Adrenal gland (tissue), 12 donors: ENCODE measurements around the gene MAD1L1. TPM values are rescaled to one million over a fixed set of nuclear protein-coding genes. Genes with fewer than 3 reads are reported as not detected.
A peak's percentile ranks its signal among the peaks of the same experiment; 100 is the strongest.

Source experiments
- DNase-seq, 7 donors: peaks; one replicate each; pipeline ENCODE4 v3.0.0-alpha.2; 2019 to 2020
- H3K27ac ChIP-seq, 5 donors: fragments of 200-600 bp; sonication (generic) in 4 of 5; 1 replicate in 3 of 5; 2 replicates in 2 of 5; pipeline versions ENCODE4 v1.5.1 to v1.8.0; 2016 to 2020; ENCODE audit warnings: mild to moderate bottlenecking in 1 of 5
- H3K27me3 ChIP-seq: fragments of 200-600 bp; 2 replicates; pipeline ENCODE4 v1.8.0; 2021
- H3K36me3 ChIP-seq, 2 donors: fragments of 200-600 bp; replicated peaks in 1 of 2; 1 replicate in 1 of 2; 2 replicates in 1 of 2; pipeline versions ENCODE4 v1.5.1 to v1.8.0; 2018 to 2022
- H3K4me1 ChIP-seq, 2 donors: fragments of 200-600 bp; replicated peaks in 1 of 2; 1 replicate in 1 of 2; 2 replicates in 1 of 2; pipeline versions ENCODE4 v1.5.1 to v1.8.0; 2018 to 2021
- H3K4me3 ChIP-seq, 4 donors: fragments of 200-600 bp; sonication (generic) in 3 of 4; one replicate each; pipeline ENCODE4 v1.5.1; 2016 to 2018
- H3K9me3 ChIP-seq, 3 donors: fragments of 200-600 bp; sonication (generic) in 1 of 3; replicated peaks in 1 of 3; 1 replicate in 2 of 3; 2 replicates in 1 of 3; pipeline versions ENCODE4 v1.5.1 to v1.8.0; 2016 to 2021
- CTCF ChIP-seq, 6 experiments: fragments of 450-650 bp in 4 of 6; fragments of 200-600 bp in 2 of 6; sonication (generic) in 1 of 6; IDR thresholded peaks; 1 replicate in 5 of 6; 2 replicates in 1 of 6; pipeline versions ENCODE4 v1.5.1 to v1.8.0; 2016 to 2021; ENCODE audit warnings: antibody characterized with exemption in 6 of 6, mild to moderate bottlenecking in 2 of 6, moderate library complexity in 1 of 6
- POLR2A ChIP-seq, 2 donors: fragments of 450-650 bp; IDR thresholded peaks; one replicate each; pipeline ENCODE4 v1.6.1; 2017; ENCODE audit warnings: antibody characterized with exemption in 2 of 2, mild to moderate bottlenecking in 2 of 2, moderate library complexity in 1 of 2
- WGBS, 4 donors: extraction: QIAGEN DNeasy Blood & Tissue Kit in 2 of 4; methylation state at CpG; one replicate each; pipeline versions ENCODE4 v1.1.5 to v1.1.7; 2013 to 2017; 5-methylcytosine and 5-hydroxymethylcytosine counted together
- intact Hi-C, 2 donors: fragments of 100-400 bp; cut with DNase I; formaldehyde crosslinking; loops; one replicate each; pipeline versions ENCODE4 v1.14.1 to v1.15.0; 2022 to 2023
- polyA plus RNA-seq, 3 donors: library from polyadenylated mRNA; stranded (reverse); fragments of 200-250 nt in 2 of 3; fragments of 350-450 nt in 1 of 3; fragmentation: Illumina TruSeq in 1 of 3; extraction: RNeasy Lipid Tissue Mini Kit (QIAGEN cat#74804) in 1 of 3; gene quantifications; one replicate each; pipeline ENCODE4 v1.2.3, GENCODE V29; 2013 to 2014
- total RNA-seq, 9 donors: library from RNA; depleted of rRNA in 4 of 9; stranded (reverse); fragments of >200 nt in 4 of 9; fragments of 120-200 nt in 1 of 9; fragmentation: NEBNext Ultra II Directional in 1 of 9; extraction: Animal tissue kit (Norgen Biotek cat#: 25700) in 1 of 9; gene quantifications; one replicate each; pipeline versions ENCODE4 v1.1.0 to v1.2.4, GENCODE V29; 2013 to 2023
- donor health status: healthy with polysubstance abuse.
- donor health status: Bipolar disorder and iron deficiency.
- donor health status: DM: yes; HTN: yes; CAD: no.
- donor health status: DM: no; HTN: no; CAD: no.
- donor health status: DM: no; HTN: no; CAD: no.
- donor health status: DM: yes; HTN: yes; CAD: no.

Gene MAD1L1
- total and polyA plus RNA-seq, 12 donors: 6.7 to 87.7 (median 28.9) TPM

- H3K36me3 ChIP-seq: no peaks in the 10 kb centered on the region
- no peaks in the 10 kb centered on the region for H3K9me3 ChIP-seq
- H3K4me1 ChIP-seq: peaks cover 0 to 6% of the 10 kb centered on the region in 2 donors
- no peak overlapping the region for H3K4me3 ChIP-seq
- no peak overlapping the region for H3K27ac ChIP-seq
- intact Hi-C loops: loop anchor here in 1 of 2 donors (10.0 kb wide), 1 partner anchor 110 kb away; no protein-coding TSS in a partner anchor
- WGBS, 4 donors: 86 to 97% (median 94%) methylated on average over 7 to 9 of the region's 9 CpGs
- H3K27me3 ChIP-seq: no peaks in the 10 kb centered on the region
- DNase-seq: no peak
- TF ChIP-seq POLR2A (IDR thresholded peaks at IDR 0.05): no peak
- no peak for TF ChIP-seq CTCF (IDR thresholded peaks at IDR 0.05)
These were observed 318.0 kb downstream of the MAD1L1 start for GRCh38 chr7:1914743-1915142.

- DNase-seq: peak in 4 of 7 donors; percentile 13 to 34 (median 28)
- no peak overlapping the region for H3K4me3 ChIP-seq
- no peaks in the 10 kb centered on the region for H3K36me3 ChIP-seq
- no peaks in the 10 kb centered on the region for H3K9me3 ChIP-seq
- intact Hi-C loops: loop anchor here in 1 of 2 donors (10.0 kb wide), 1 partner anchor 110 kb away; no protein-coding TSS in a partner anchor
- H3K27me3 ChIP-seq: no peaks in the 10 kb centered on the region
- H3K27ac ChIP-seq: no peak overlapping the region
- TF ChIP-seq CTCF (IDR thresholded peaks at IDR 0.05) (no peak), POLR2A (IDR thresholded peaks at IDR 0.05) (no peak)
- H3K4me1 ChIP-seq: peaks cover 0 to 2% of the 10 kb centered on the region in 2 donors
- 72 to 82% (median 79%) methylated on average over 21 of the region's 21 CpGs for WGBS, 4 donors
These were observed 318.4 kb downstream of the MAD1L1 start for GRCh38 chr7:1914321-1914720.

GRCh38 chr7:1913466-1914282 lies 319.1 kb downstream of the MAD1L1 start:
- no peak overlapping the region for H3K4me3 ChIP-seq
- no peak overlapping the region for H3K27ac ChIP-seq
- 89 to 94% (median 91%) methylated on average over 16 to 25 of the region's 25 CpGs for WGBS, 4 donors
- H3K36me3 ChIP-seq: no peaks in the 10 kb centered on the region
- H3K27me3 ChIP-seq: no peaks in the 10 kb centered on the region
- no peak for DNase-seq
- no peaks in the 10 kb centered on the region for H3K4me1 ChIP-seq
- intact Hi-C loops: loop anchor here in 1 of 2 donors (10.0 kb wide), 1 partner anchor 111 kb away; no protein-coding TSS in a partner anchor
- TF ChIP-seq CTCF (IDR thresholded peaks at IDR 0.05) (no peak), POLR2A (IDR thresholded peaks at IDR 0.05) (no peak)
- no peaks in the 10 kb centered on the region for H3K9me3 ChIP-seq

DNA sequence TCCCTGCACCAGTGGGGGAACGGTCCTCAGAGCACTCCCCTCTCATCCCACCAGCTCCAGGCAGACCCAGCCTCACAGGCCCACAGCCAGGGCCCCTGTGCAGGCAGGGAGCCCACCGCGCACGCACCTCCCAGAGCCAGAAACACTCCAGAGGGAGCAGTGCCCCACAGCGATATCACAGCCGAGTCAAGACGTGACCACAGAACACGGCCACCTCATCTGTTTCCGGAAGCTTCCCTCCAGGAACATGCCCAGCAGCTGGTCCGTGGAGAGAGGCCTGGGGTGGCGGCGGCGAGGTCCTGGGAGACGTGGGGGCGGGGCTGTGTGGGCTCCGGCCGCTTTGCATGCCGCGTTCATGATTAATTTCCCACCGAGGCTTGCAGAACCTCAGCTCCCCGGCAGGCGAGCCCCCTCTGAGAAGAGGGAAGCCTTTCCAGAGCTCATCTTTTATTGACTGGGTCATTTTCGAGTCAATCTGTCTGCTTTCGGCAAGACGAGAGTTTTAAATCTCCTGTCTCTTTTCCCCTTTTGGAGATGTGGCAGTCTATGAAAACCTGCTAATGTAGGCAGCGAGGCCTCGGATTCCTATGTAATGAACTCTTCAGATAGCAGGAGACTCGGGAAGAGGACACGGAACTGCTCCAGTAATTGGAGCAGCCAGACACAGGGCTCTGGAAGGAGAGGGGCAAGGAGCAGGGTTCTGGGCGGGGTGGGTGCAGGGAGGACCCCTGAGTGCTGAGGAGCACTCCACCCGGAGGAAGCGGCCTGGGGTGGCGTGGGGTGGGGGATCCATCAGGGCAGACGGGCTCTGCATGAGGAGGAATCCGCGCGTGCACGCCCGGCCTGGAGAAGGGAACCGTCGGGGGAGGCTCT lies 319.9 kb downstream of the MAD1L1 start:
- Histone ChIP-seq H3K27ac (no peak overlapping the region), H3K27me3 (no peaks in the 10 kb centered on the region), H3K4me3 (no peak overlapping the region), H3K36me3 (no peaks in the 10 kb centered on the region), H3K4me1 (no peaks in the 10 kb centered on the region), H3K9me3 (no peaks in the 10 kb centered on the region)
- 64 to 80% (median 76%) methylated on average over 24 to 41 of the region's 41 CpGs for WGBS, 4 donors
- TF ChIP-seq POLR2A (IDR thresholded peaks at IDR 0.05) (no peak), CTCF (IDR thresholded peaks at IDR 0.05) (no peak)
- peak in 5 of 7 donors; percentile 27 to 60 (median 31) for DNase-seq
- intact Hi-C loops: loop anchor here in 1 of 2 donors (10.0 kb wide), 1 partner anchor 112 kb away; no protein-coding TSS in a partner anchor
